DOHH2 (cell line): ENCODE results near the gene IRF2BPL.

Experiments
- H3F3A ChIP-seq: fragments of 200-600 bp; sonication (generic), shearing (Covaris generic); 2 replicates; pipeline ENCODE4 v1.6.0; 2016; ENCODE audit warnings: antibody characterized with exemption, mild to moderate bottlenecking; ENCODE audit not compliant: control insufficient read depth, insufficient read depth
- H3K27ac ChIP-seq: fragments of 200-600 bp; sonication (generic); 2 replicates; pipeline ENCODE4 v1.5.1; 2014; ENCODE audit warnings: low read depth, mild to moderate bottlenecking, low read length, moderate library complexity
- H3K27me3 ChIP-seq: fragments of 200-600 bp; sonication (generic); 2 replicates; pipeline ENCODE4 v1.6.1; 2014; ENCODE audit warnings: mild to moderate bottlenecking, low read length, mixed read lengths; ENCODE audit not compliant: control insufficient read depth
- H3K36me3 ChIP-seq: fragments of 200-600 bp; sonication (generic); 2 replicates; pipeline ENCODE4 v1.6.1; 2014; ENCODE audit warnings: mild to moderate bottlenecking, low read length, moderate library complexity, mixed read lengths; ENCODE audit not compliant: control insufficient read depth
- H3K4me1 ChIP-seq: fragments of 200-600 bp; sonication (generic); 2 replicates; pipeline ENCODE4 v1.6.1; 2014; ENCODE audit warnings: mild to moderate bottlenecking, low read length, mixed read lengths; ENCODE audit not compliant: control insufficient read depth
- H3K4me2 ChIP-seq: fragments of 200-600 bp; sonication (generic); 2 replicates; pipeline ENCODE4 v1.6.0; 2014; ENCODE audit warnings: mild to moderate bottlenecking, low read length, moderate library complexity
- H3K4me3 ChIP-seq: fragments of 200-600 bp; sonication (generic); 2 replicates; pipeline ENCODE4 v1.5.1; 2014; ENCODE audit warnings: mild to moderate bottlenecking, low read length, mixed read lengths
- H3K79me2 ChIP-seq: fragments of 200-600 bp; sonication (generic); 2 replicates; pipeline ENCODE4 v1.6.1; 2014; ENCODE audit warnings: mild to moderate bottlenecking, low read length, mixed read lengths; ENCODE audit not compliant: control insufficient read depth
- H3K9me2 ChIP-seq: fragments of 200-600 bp; sonication (generic); replicated peaks from 2 replicates; pipeline ENCODE4 v1.6.1; 2014; ENCODE audit warnings: mild to moderate bottlenecking, low read length, mixed read lengths; ENCODE audit not compliant: control insufficient read depth
- H3K9me3 ChIP-seq: fragments of 200-600 bp; sonication (generic); 2 replicates; pipeline ENCODE4 v1.6.1; 2014; ENCODE audit warnings: antibody characterized with exemption, low read length, mixed read lengths; ENCODE audit not compliant: control insufficient read depth, insufficient read depth
- H4K20me1 ChIP-seq: fragments of 200-600 bp; sonication (generic); 2 replicates; pipeline ENCODE4 v1.6.0; 2014; ENCODE audit warnings: low read depth, mild to moderate bottlenecking, antibody characterized with exemption, low read length, moderate library complexity; ENCODE audit not compliant: control insufficient read depth, insufficient read depth
- CTCF ChIP-seq: fragments of 200-600 bp; sonication (generic); IDR thresholded peaks from one replicate; pipeline ENCODE4 v1.5.1; 2014; ENCODE audit warnings: antibody characterized with exemption, mild to moderate bottlenecking, low read depth, low read length; ENCODE audit not compliant: poor library complexity, severe bottlenecking
- EZH2phosphoT487 ChIP-seq: fragments of 200-600 bp; sonication (generic); IDR thresholded peaks from 2 replicates; pipeline ENCODE4 v1.6.1; 2017; ENCODE audit warnings: borderline replicate concordance, mild to moderate bottlenecking, antibody characterized with exemption, low read length, moderate library complexity, mixed read lengths

Gene IRF2BPL

GRCh38 chr14:76997257-76997970 is 31.1 kb downstream of the IRF2BPL start:
- H3K9me3 ChIP-seq: no peaks in the 10 kb centered on the region
- H3K27me3 ChIP-seq: peaks cover 52% of the 10 kb centered on the region
- TF ChIP-seq EZH2phosphoT487 (no peak), CTCF (no peak)
- H3K79me2 ChIP-seq: no peaks in the 10 kb centered on the region
- H3K27ac ChIP-seq: no peak overlapping the region
- no peaks in the 10 kb centered on the region for H3F3A ChIP-seq
- no peak overlapping the region for H3K4me3 ChIP-seq
- H4K20me1 ChIP-seq: no peaks in the 10 kb centered on the region
- no peaks in the 10 kb centered on the region for H3K36me3 ChIP-seq
- H3K9me2 ChIP-seq: no peaks in the 10 kb centered on the region
- no peak overlapping the region for H3K4me2 ChIP-seq
- H3K4me1 ChIP-seq: peaks cover 12% of the 10 kb centered on the region

GRCh38 chr14:76996563-76997146 is 31.9 kb downstream of the IRF2BPL start:
- Histone ChIP-seq H3K36me3 (no peaks in the 10 kb centered on the region), H3K27me3 (peaks cover 44% of the 10 kb centered on the region), H3K4me3 (no peak overlapping the region), H3K4me2 (no peak overlapping the region), H3K27ac (no peak overlapping the region), H3F3A (no peaks in the 10 kb centered on the region), H3K79me2 (no peaks in the 10 kb centered on the region), H3K9me3 (no peaks in the 10 kb centered on the region), H4K20me1 (no peaks in the 10 kb centered on the region), H3K4me1 (peaks cover 12% of the 10 kb centered on the region), H3K9me2 (no peaks in the 10 kb centered on the region)
- no peak for TF ChIP-seq EZH2phosphoT487
- TF ChIP-seq CTCF: no peak

- no peak overlapping the region for H3K27ac ChIP-seq
- H3K4me2 ChIP-seq: no peak overlapping the region
Measured at GRCh38 chr14:76995279-76996035, 33.1 kb downstream of the IRF2BPL start.

More at GRCh38 chr14:76995279-76996035, 33.1 kb downstream of the IRF2BPL start:
- H3K79me2 ChIP-seq: no peaks in the 10 kb centered on the region
- TF ChIP-seq EZH2phosphoT487: no peak
- H3K9me2 ChIP-seq: no peaks in the 10 kb centered on the region
- no peaks in the 10 kb centered on the region for H3K9me3 ChIP-seq
- peaks cover 7% of the 10 kb centered on the region for H3K4me1 ChIP-seq
- H3K27me3 ChIP-seq: peaks cover 36% of the 10 kb centered on the region
- no peak overlapping the region for H3K4me3 ChIP-seq
- H4K20me1 ChIP-seq: no peaks in the 10 kb centered on the region
- H3K36me3 ChIP-seq: no peaks in the 10 kb centered on the region
- no peaks in the 10 kb centered on the region for H3F3A ChIP-seq
